Measurements from ENCODE around the gene IFNGR1. TPM values are rescaled to one million over a fixed set of nuclear protein-coding genes. Genes with fewer than 3 reads are reported as not detected.

IFNGR1 gene
- total RNA-seq, 8 experiments from 2014 or later, result 24.6 to 72.7 (median 26.8) TPM

GRCh38 chr6:137163732-137164318 is 55.4 kb downstream of the IFNGR1 start:
- Histone ChIP-seq H3K27ac (no peak overlapping the region), H3K4me3 (no peak overlapping the region), H3K4me1 (replicated peaks in 1 of 2) (no peaks in the 10 kb centered on the region)
- no peak for ATAC-seq (replicated peaks in 6 of 8)
- in situ Hi-C loops (cut with MboI; ENCODE audit: low pct_unique_long_range_greater_than_20kb in 2 of 9, low sequenced_read_pairs in 9 of 9, unreplicated experiment in 9 of 9), result no loop called here
- 25 to 93% (median 82%) methylated on average over 2 to 11 of the region's 12 CpGs; no CpG with 5 or more reads in 2 of the 10 experiments for WGBS, 10 experiments

- in situ Hi-C loops (cut with MboI; ENCODE audit: low pct_unique_long_range_greater_than_20kb in 2 of 9, low sequenced_read_pairs in 9 of 9, unreplicated experiment in 9 of 9), result no loop called here
- H3K4me1 ChIP-seq (replicated peaks in 1 of 2), result no peaks in the 10 kb centered on the region
- no peak overlapping the region for H3K27ac ChIP-seq
- no peak for ATAC-seq (replicated peaks in 6 of 8)
- H3K4me3 ChIP-seq, result no peak overlapping the region
- 20 to 83% (median 50%) methylated on average over 1 to 3 of the region's 3 CpGs; no CpG with 5 or more reads in 1 of the 10 experiments for WGBS, 10 experiments
Observed at GRCh38 chr6:137162692-137163306, 56.4 kb downstream of the IFNGR1 start.

- in situ Hi-C loops (cut with MboI; ENCODE audit: low pct_unique_long_range_greater_than_20kb in 2 of 9, low sequenced_read_pairs in 9 of 9, unreplicated experiment in 9 of 9), result no loop called here
- no peak overlapping the region for H3K4me3 ChIP-seq
- no peaks in the 10 kb centered on the region for H3K4me1 ChIP-seq (replicated peaks in 1 of 2)
- WGBS, 10 experiments, result 0 to 82% (median 50%) methylated on average over 2 to 4 of the region's 5 CpGs; no CpG with 5 or more reads in 3 of the 10 experiments
- ATAC-seq (replicated peaks in 6 of 8), result no peak
- no peak overlapping the region for H3K27ac ChIP-seq
Observed at GRCh38 chr6:137161949-137162348, 57.2 kb downstream of the IFNGR1 start.

GRCh38 chr6:137160763-137161162 is 58.4 kb downstream of the IFNGR1 start:
- in situ Hi-C loops (cut with MboI; ENCODE audit: low pct_unique_long_range_greater_than_20kb in 2 of 9, low sequenced_read_pairs in 9 of 9, unreplicated experiment in 9 of 9), result no loop called here
- WGBS, 10 experiments, result 14 to 81% (median 58%) methylated on average over 1 to 3 of the region's 3 CpGs; no CpG with 5 or more reads in 2 of the 10 experiments
- H3K27ac ChIP-seq, result no peak overlapping the region
- H3K4me3 ChIP-seq, result no peak overlapping the region
- no peaks in the 10 kb centered on the region for H3K4me1 ChIP-seq (replicated peaks in 1 of 2)
- no peak for ATAC-seq (replicated peaks in 6 of 8)

- no peak for ATAC-seq (replicated peaks in 6 of 8)
- no peak overlapping the region for H3K4me3 ChIP-seq
- no peak overlapping the region for H3K27ac ChIP-seq
- H3K4me1 ChIP-seq (replicated peaks in 1 of 2), result no peaks in the 10 kb centered on the region
- in situ Hi-C loops (cut with MboI; ENCODE audit: low pct_unique_long_range_greater_than_20kb in 2 of 9, low sequenced_read_pairs in 9 of 9, unreplicated experiment in 9 of 9), result no loop called here
Observed at GRCh38 chr6:137159912-137160311, 59.3 kb downstream of the IFNGR1 start.

- ATAC-seq (replicated peaks in 6 of 8), result peak in 1 of 8 experiments; percentile 27
- Histone ChIP-seq H3K4me3 (no peak overlapping the region), H3K4me1 (replicated peaks in 1 of 2) (no peaks in the 10 kb centered on the region), H3K27ac (no peak overlapping the region)
- 4 to 100% (median 89%) methylated on average over 1 to 4 of the region's 4 CpGs; no CpG with 5 or more reads in 2 of the 10 experiments for WGBS, 10 experiments
- in situ Hi-C loops (cut with MboI; ENCODE audit: low pct_unique_long_range_greater_than_20kb in 2 of 9, low sequenced_read_pairs in 9 of 9, unreplicated experiment in 9 of 9), result no loop called here
Observed at GRCh38 chr6:137157601-137158000, 61.6 kb downstream of the IFNGR1 start.

- no peak overlapping the region for H3K27ac ChIP-seq
- in situ Hi-C loops (cut with MboI; ENCODE audit: low pct_unique_long_range_greater_than_20kb in 2 of 9, low sequenced_read_pairs in 9 of 9, unreplicated experiment in 9 of 9), result no loop called here
- H3K4me3 ChIP-seq, result no peak overlapping the region
- no peaks in the 10 kb centered on the region for H3K4me1 ChIP-seq (replicated peaks in 1 of 2)
- no peak for ATAC-seq (replicated peaks in 6 of 8)
- WGBS, 10 experiments, result 29 to 85% (median 67%) methylated on average over 1 of the region's 1 CpG; no CpG with 5 or more reads in 5 of the 10 experiments
Observed at GRCh38 chr6:137156650-137157049, 62.5 kb downstream of the IFNGR1 start.

- Histone ChIP-seq H3K27ac (no peak overlapping the region), H3K4me1 (replicated peaks in 1 of 2) (no peaks in the 10 kb centered on the region), H3K4me3 (no peak overlapping the region)
- 0 to 100% (median 88%) methylated on average over 1 to 2 of the region's 2 CpGs; no CpG with 5 or more reads in 3 of the 10 experiments for WGBS, 10 experiments
- in situ Hi-C loops (cut with MboI; ENCODE audit: low pct_unique_long_range_greater_than_20kb in 2 of 9, low sequenced_read_pairs in 9 of 9, unreplicated experiment in 9 of 9), result no loop called here
- no peak for ATAC-seq (replicated peaks in 6 of 8)
Observed at GRCh38 chr6:137155830-137156229, 63.4 kb downstream of the IFNGR1 start.

- Histone ChIP-seq H3K27ac (no peak overlapping the region), H3K4me1 (replicated peaks in 1 of 2) (no peaks in the 10 kb centered on the region), H3K4me3 (no peak overlapping the region)
- in situ Hi-C loops (cut with MboI; ENCODE audit: low pct_unique_long_range_greater_than_20kb in 2 of 9, low sequenced_read_pairs in 9 of 9, unreplicated experiment in 9 of 9), result no loop called here
- ATAC-seq (replicated peaks in 6 of 8), result no peak
- WGBS, 10 experiments, result 0 to 86% (median 64%) methylated on average over 1 to 3 of the region's 3 CpGs
Observed at GRCh38 chr6:137150072-137150471, 69.1 kb downstream of the IFNGR1 start.

- Histone ChIP-seq H3K27ac (no peak overlapping the region), H3K4me3 (no peak overlapping the region), H3K4me1 (replicated peaks in 1 of 2) (no peaks in the 10 kb centered on the region)
- in situ Hi-C loops (cut with MboI; ENCODE audit: low pct_unique_long_range_greater_than_20kb in 2 of 9, low sequenced_read_pairs in 9 of 9, unreplicated experiment in 9 of 9), result no loop called here
- peak in 1 of 8 experiments; percentile 20 for ATAC-seq (replicated peaks in 6 of 8)
- 0 to 100% (median 46%) methylated on average over 1 of the region's 1 CpG; no CpG with 5 or more reads in 2 of the 10 experiments for WGBS, 10 experiments
Observed at GRCh38 chr6:137149035-137149393, 70.2 kb downstream of the IFNGR1 start.

GRCh38 chr6:137148306-137149034 is 70.7 kb downstream of the IFNGR1 start:
- Histone ChIP-seq H3K4me1 (replicated peaks in 1 of 2) (no peaks in the 10 kb centered on the region), H3K4me3 (no peak overlapping the region), H3K27ac (no peak overlapping the region)
- WGBS, 10 experiments, result 28 to 100% (median 81%) methylated on average over 1 to 2 of the region's 2 CpGs
- in situ Hi-C loops (cut with MboI; ENCODE audit: low pct_unique_long_range_greater_than_20kb in 2 of 9, low sequenced_read_pairs in 9 of 9, unreplicated experiment in 9 of 9), result no loop called here
- ATAC-seq (replicated peaks in 6 of 8), result peak in 1 of 8 experiments; percentile 51
